IPS-15b (cell line): Measurements from ENCODE around the gene AMDHD2.
"Not testable (repeated sequence)": the region's sequence is repeated elsewhere in the genome, so short reads cannot be mapped to it uniquely, and the experiment has no call there.

Experiments
- H3K27me3 ChIP-seq: one replicate; pipeline ENCODE4 v1.6.1; 2013; ENCODE audit warnings: low read length; ENCODE audit not compliant: control insufficient read depth, insufficient read depth
- H3K36me3 ChIP-seq: one replicate; pipeline ENCODE4 v1.6.1; 2013; ENCODE audit warnings: low read length; ENCODE audit not compliant: control insufficient read depth, insufficient read depth
- H3K4me1 ChIP-seq: one replicate; pipeline ENCODE4 v1.6.1; 2013; ENCODE audit warnings: mild to moderate bottlenecking, low read length; ENCODE audit not compliant: control insufficient read depth, insufficient read depth
- H3K4me3 ChIP-seq: one replicate; pipeline ENCODE4 v1.5.1; 2013; ENCODE audit warnings: low read depth, low read length
- H3K9ac ChIP-seq: one replicate; pipeline ENCODE4 v1.6.1; 2013; ENCODE audit warnings: low read depth, mild to moderate bottlenecking, low read length
- H3K9me3 ChIP-seq: one replicate; pipeline ENCODE4 v1.6.1; 2013; ENCODE audit warnings: mild to moderate bottlenecking, low read length; ENCODE audit not compliant: control insufficient read depth, insufficient read depth

AMDHD2 gene

GRCh38 chr16:2476345-2476720 lies 43.8 kb upstream of the AMDHD2 start:
- H3K27me3 ChIP-seq = peaks cover 9% of the 10 kb centered on the region
- H3K4me3 ChIP-seq = peak overlapping the region; percentile 59
- H3K9ac ChIP-seq = no peak overlapping the region
- no peaks in the 10 kb centered on the region for H3K36me3 ChIP-seq
- peaks cover 2% of the 10 kb centered on the region for H3K4me1 ChIP-seq
- H3K9me3 ChIP-seq = no peaks in the 10 kb centered on the region

GRCh38 chr16:2476741-2477140 lies 43.4 kb upstream of the AMDHD2 start:
- Histone ChIP-seq H3K4me1 (peaks cover 2% of the 10 kb centered on the region), H3K9me3 (no peaks in the 10 kb centered on the region), H3K36me3 (no peaks in the 10 kb centered on the region), H3K27me3 (peaks cover 9% of the 10 kb centered on the region), H3K9ac (no peak overlapping the region), H3K4me3 (no peak overlapping the region)

GRCh38 chr16:2477327-2477726 lies 42.8 kb upstream of the AMDHD2 start:
- Histone ChIP-seq H3K27me3 (peaks cover 5% of the 10 kb centered on the region), H3K9ac (no peak overlapping the region), H3K4me1 (peaks cover 2% of the 10 kb centered on the region), H3K4me3 (no peak overlapping the region), H3K36me3 (no peaks in the 10 kb centered on the region), H3K9me3 (no peaks in the 10 kb centered on the region)

DNA sequence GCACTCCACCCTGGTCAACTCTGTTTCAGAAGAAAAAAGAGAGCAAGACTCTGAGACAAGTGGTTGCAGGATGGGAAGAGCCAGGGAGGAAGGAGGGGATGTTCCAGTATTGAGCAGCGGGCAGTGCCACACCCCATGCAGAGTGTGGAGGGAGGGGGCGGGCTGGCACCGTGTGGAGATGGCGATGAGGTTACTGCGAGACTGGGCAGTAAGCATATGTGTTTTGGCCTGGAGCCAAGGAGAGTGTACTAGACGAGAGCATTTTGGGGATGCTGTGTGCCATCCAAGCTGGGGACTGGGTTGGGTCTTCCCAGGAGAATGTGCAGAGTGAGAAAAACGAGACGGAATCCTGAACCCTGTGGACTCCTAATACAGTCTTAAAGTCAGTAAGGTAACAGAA lies 41.9 kb upstream of the AMDHD2 start:
- Histone ChIP-seq H3K9ac (no peak overlapping the region), H3K36me3 (no peaks in the 10 kb centered on the region), H3K9me3 (no peaks in the 10 kb centered on the region)

GRCh38 chr16:2479996-2480395 lies 40.2 kb upstream of the AMDHD2 start:
- H3K27me3 ChIP-seq, H3K4me1 ChIP-seq, H3K36me3 ChIP-seq, H3K9me3 ChIP-seq, H3K4me3 ChIP-seq, H3K9ac ChIP-seq: not testable (repeated sequence)

More for the DNA sequence above, 41.9 kb upstream of the AMDHD2 start:
- peaks cover 1% of the 10 kb centered on the region for H3K27me3 ChIP-seq
- H3K4me1 ChIP-seq = peaks cover 2% of the 10 kb centered on the region
- no peak overlapping the region for H3K4me3 ChIP-seq

DNA sequence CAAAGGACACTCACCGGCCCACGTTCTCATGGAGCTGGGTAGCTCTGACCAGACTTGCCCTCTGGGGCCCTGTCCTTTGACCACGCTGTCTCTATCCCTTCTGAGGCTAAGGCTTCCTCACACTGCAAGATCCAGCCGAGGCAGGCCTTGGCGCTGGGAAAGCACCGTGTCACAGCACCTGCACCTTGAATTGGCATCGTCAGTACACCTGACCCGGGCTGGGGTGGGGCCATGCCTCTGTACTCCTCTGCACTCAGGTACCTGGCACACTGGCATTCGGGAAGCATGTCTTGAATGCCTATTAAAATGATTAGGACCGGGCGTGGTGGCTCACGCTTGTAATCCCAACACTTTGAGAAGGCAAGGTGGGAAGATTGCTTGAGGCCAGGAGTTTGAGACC lies 39.2 kb upstream of the AMDHD2 start:
- no peaks in the 10 kb centered on the region for H3K36me3 ChIP-seq

GRCh38 chr16:2481676-2482075 lies 38.5 kb upstream of the AMDHD2 start:
- Histone ChIP-seq H3K9ac (no peak overlapping the region), H3K9me3 (no peaks in the 10 kb centered on the region), H3K4me3 (no peak overlapping the region), H3K36me3 (no peaks in the 10 kb centered on the region), H3K27me3 (no peaks in the 10 kb centered on the region), H3K4me1 (no peaks in the 10 kb centered on the region)

More for the DNA sequence above, 39.2 kb upstream of the AMDHD2 start:
- H3K4me3 ChIP-seq = no peak overlapping the region
- H3K27me3 ChIP-seq = no peaks in the 10 kb centered on the region
- H3K9me3 ChIP-seq = no peaks in the 10 kb centered on the region
- H3K9ac ChIP-seq = no peak overlapping the region
- peaks cover under 1% of the 10 kb centered on the region for H3K4me1 ChIP-seq

GRCh38 chr16:2482249-2482648 lies 37.9 kb upstream of the AMDHD2 start:
- H3K9ac ChIP-seq = no peak overlapping the region
- H3K4me1 ChIP-seq = no peaks in the 10 kb centered on the region
- no peaks in the 10 kb centered on the region for H3K36me3 ChIP-seq
- no peaks in the 10 kb centered on the region for H3K27me3 ChIP-seq
- no peaks in the 10 kb centered on the region for H3K9me3 ChIP-seq
- H3K4me3 ChIP-seq = no peak overlapping the region

DNA sequence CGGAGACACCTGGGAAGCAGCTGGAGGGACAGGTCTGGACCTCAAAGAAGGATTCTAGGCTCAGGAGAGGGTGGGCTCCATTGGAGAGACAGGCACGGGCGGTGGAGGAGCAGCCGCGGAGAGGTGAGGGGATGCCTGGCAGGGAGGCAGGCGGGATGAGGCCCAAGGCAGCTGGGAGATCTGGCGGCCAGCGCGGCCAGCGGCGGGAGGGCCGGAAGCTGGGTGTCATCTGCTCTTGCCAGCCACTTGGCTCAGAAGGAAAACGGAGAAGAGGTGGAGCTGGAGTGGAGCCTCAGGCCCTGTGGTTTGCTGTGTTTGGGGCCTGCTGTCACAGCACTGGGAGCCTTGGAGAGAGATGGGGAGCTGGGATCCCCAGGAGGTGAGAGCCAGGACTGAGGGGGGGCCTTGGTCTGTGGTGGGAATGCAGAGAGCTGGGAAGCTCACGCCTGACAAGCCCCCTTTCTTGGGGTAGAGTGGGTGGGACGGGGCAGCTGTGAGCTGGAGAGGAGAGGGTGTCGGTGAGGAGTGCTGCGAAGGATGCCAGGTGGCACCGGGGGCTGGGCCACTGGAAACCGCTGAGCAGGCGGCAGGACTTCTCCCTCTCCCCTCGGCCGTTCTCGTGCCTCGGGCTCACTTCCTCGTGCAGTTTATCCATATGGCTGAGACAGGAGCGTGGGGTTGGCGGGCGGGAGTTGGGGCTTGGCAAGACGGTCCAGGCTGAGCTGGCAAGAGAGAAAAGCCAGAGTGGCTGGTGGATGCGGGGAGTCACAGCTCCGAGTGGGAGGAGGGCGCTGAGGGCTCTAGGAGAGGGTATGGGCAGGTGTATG lies 37.2 kb upstream of the AMDHD2 start:
- Histone ChIP-seq H3K9ac (no peak overlapping the region), H3K4me1 (no peaks in the 10 kb centered on the region), H3K4me3 (no peak overlapping the region), H3K27me3 (no peaks in the 10 kb centered on the region), H3K9me3 (no peaks in the 10 kb centered on the region), H3K36me3 (no peaks in the 10 kb centered on the region)

- Histone ChIP-seq H3K9me3 (no peaks in the 10 kb centered on the region), H3K27me3 (no peaks in the 10 kb centered on the region), H3K4me3 (no peak overlapping the region), H3K9ac (no peak overlapping the region), H3K36me3 (no peaks in the 10 kb centered on the region), H3K4me1 (no peaks in the 10 kb centered on the region)
These were observed 36.0 kb upstream of the AMDHD2 start for GRCh38 chr16:2483939-2484897.

GRCh38 chr16:2484898-2485508 lies 35.2 kb upstream of the AMDHD2 start:
- no peaks in the 10 kb centered on the region for H3K9me3 ChIP-seq
- H3K9ac ChIP-seq = no peak overlapping the region
- H3K27me3 ChIP-seq = no peaks in the 10 kb centered on the region
- H3K4me3 ChIP-seq = no peak overlapping the region
- H3K36me3 ChIP-seq = no peaks in the 10 kb centered on the region
- H3K4me1 ChIP-seq = no peaks in the 10 kb centered on the region
